Neural progenitor cell (in vitro differentiated cells): Measurements from ENCODE around the gene ARHGAP33. TPM values are rescaled to one million over a fixed set of nuclear protein-coding genes. Genes with fewer than 3 reads are reported as not detected.

Experiments
- DNase-seq: peaks from one replicate; pipeline ENCODE4 v3.0.0-alpha.2; 2016; ENCODE audit warnings: low spot score
- H2AFZ ChIP-seq: fragments of 200-600 bp; sonication (generic); replicated peaks from 2 replicates; pipeline ENCODE4 v1.6.1; 2016; ENCODE audit warnings: antibody characterized with exemption
- H3F3A ChIP-seq: fragments of 200-600 bp; sonication (generic); 2 replicates; pipeline ENCODE4 v1.6.1; 2016; ENCODE audit warnings: antibody characterized with exemption, low read depth
- H3K27ac ChIP-seq: fragments of 200-600 bp; sonication (generic); 2 replicates; pipeline ENCODE4 v1.5.1; 2016; ENCODE audit warnings: mild to moderate bottlenecking
- H3K27me3 ChIP-seq: fragments of 200-600 bp; sonication (generic); 2 replicates; pipeline ENCODE4 v1.6.1; 2016; ENCODE audit warnings: mild to moderate bottlenecking, moderate library complexity
- H3K36me3 ChIP-seq: fragments of 200-600 bp; sonication (generic); 2 replicates; pipeline ENCODE4 v1.5.1; 2016
- H3K4me1 ChIP-seq: fragments of 200-600 bp; sonication (generic); 2 replicates; pipeline ENCODE4 v1.6.1; 2016; ENCODE audit warnings: mixed run types
- H3K4me2 ChIP-seq: fragments of 200-600 bp; sonication (generic); 2 replicates; pipeline ENCODE4 v1.6.1; 2016
- H3K4me3 ChIP-seq: fragments of 200-600 bp; sonication (generic); 2 replicates; pipeline ENCODE4 v1.5.1; 2016
- H3K79me2 ChIP-seq: fragments of 200-600 bp; sonication (generic); 2 replicates; pipeline ENCODE4 v1.6.1; 2016; ENCODE audit warnings: low read depth
- H3K9ac ChIP-seq: fragments of 200-600 bp; sonication (generic); 2 replicates; pipeline ENCODE4 v1.6.1; 2016
- H3K9me3 ChIP-seq: fragments of 200-600 bp; sonication (generic); 2 replicates; pipeline ENCODE4 v1.5.1; 2016; ENCODE audit warnings: low read depth
- H4K20me1 ChIP-seq: fragments of 200-600 bp; sonication (generic); 2 replicates; pipeline ENCODE4 v1.6.1; 2016; ENCODE audit warnings: low read depth
- H3K27ac Mint-ChIP-seq: 3 replicates; pipeline ENCODE4 v1.8.0; 2021; ENCODE audit warnings: mixed read lengths
- H3K27me3 Mint-ChIP-seq: 2 replicates; pipeline ENCODE4 v1.8.0; 2022; ENCODE audit warnings: low read depth, mild to moderate bottlenecking, inconsistent platforms, moderate library complexity, mixed read lengths; ENCODE audit not compliant: insufficient read depth
- H3K36me3 Mint-ChIP-seq: 3 replicates; pipeline ENCODE4 v1.8.0; 2021; ENCODE audit warnings: mixed read lengths
- H3K4me1 Mint-ChIP-seq: 3 replicates; pipeline ENCODE4 v1.8.0; 2021; ENCODE audit warnings: mixed read lengths
- H3K4me3 Mint-ChIP-seq: 3 replicates; pipeline ENCODE4 v1.8.0; 2021; ENCODE audit warnings: mild to moderate bottlenecking, moderate library complexity, mixed read lengths
- H3K9me3 Mint-ChIP-seq: 3 replicates; pipeline ENCODE4 v1.8.0; 2020; ENCODE audit warnings: mixed read lengths
- CTCF ChIP-seq: fragments of 200-600 bp; sonication (generic); IDR thresholded peaks from 2 replicates; pipeline ENCODE4 v1.5.1; 2017; ENCODE audit warnings: antibody characterized with exemption, mild to moderate bottlenecking
- EZH2 ChIP-seq: fragments of 200-600 bp; sonication (generic); IDR thresholded peaks from 2 replicates; pipeline ENCODE4 v1.6.1; 2017; ENCODE audit warnings: antibody characterized with exemption, mild to moderate bottlenecking, moderate library complexity
- EZH2phosphoT487 ChIP-seq: fragments of 200-600 bp; sonication (generic); IDR thresholded peaks from 2 replicates; pipeline ENCODE4 v1.6.1; 2017; ENCODE audit warnings: antibody characterized with exemption
- total RNA-seq: library from RNA; depleted of rRNA; stranded (reverse); fragments of >200 nt; gene quantifications from 2 replicates; pipeline ENCODE4 v1.2.3, GENCODE V29; 2015; ENCODE audit warnings: low replicate concordance

ARHGAP33 gene
- total RNA-seq, 1 donor from 2014 or later = 6.5 TPM

- H3K9me3 Mint-ChIP-seq = no peaks in the 10 kb centered on the region
- Histone ChIP-seq H3K27me3 (no peaks in the 10 kb centered on the region), H4K20me1 (no peaks in the 10 kb centered on the region), H3K9ac (no peak overlapping the region), H3K4me3 (no peak overlapping the region), H3F3A (peaks cover 3% of the 10 kb centered on the region), H2AFZ (no peak overlapping the region), H3K27ac (no peak overlapping the region), H3K9me3 (no peaks in the 10 kb centered on the region), H3K79me2 (no peaks in the 10 kb centered on the region), H3K36me3 (no peaks in the 10 kb centered on the region), H3K4me2 (no peak overlapping the region), H3K4me1 (peaks cover 2% of the 10 kb centered on the region)
- TF ChIP-seq CTCF (no peak), EZH2 (no peak), EZH2phosphoT487 (no peak)
- no peak overlapping the region for H3K4me3 Mint-ChIP-seq
- H3K4me1 Mint-ChIP-seq = peaks cover 5% of the 10 kb centered on the region
- peaks cover 18% of the 10 kb centered on the region for H3K27me3 Mint-ChIP-seq
- H3K36me3 Mint-ChIP-seq = no peaks in the 10 kb centered on the region
- no peak for DNase-seq
- no peak overlapping the region for H3K27ac Mint-ChIP-seq
These were observed 41.5 kb downstream of the ARHGAP33 start for GRCh38 chr19:35816846-35817245.

GRCh38 chr19:35818445-35818844 lies 43.1 kb downstream of the ARHGAP33 start:
- no peak overlapping the region for H3K9ac ChIP-seq
- no peaks in the 10 kb centered on the region for H3K36me3 Mint-ChIP-seq
- H3F3A ChIP-seq = peaks cover 3% of the 10 kb centered on the region
- no peak for TF ChIP-seq CTCF
- no peak for TF ChIP-seq EZH2
- no peak for TF ChIP-seq EZH2phosphoT487
- DNase-seq = no peak
- no peaks in the 10 kb centered on the region for H3K9me3 Mint-ChIP-seq
- no peak overlapping the region for H3K27ac ChIP-seq
- no peak overlapping the region for H2AFZ ChIP-seq
- peaks cover 2% of the 10 kb centered on the region for H3K4me1 ChIP-seq
- no peaks in the 10 kb centered on the region for H3K79me2 ChIP-seq
- H3K27ac Mint-ChIP-seq = no peak overlapping the region
- H3K4me3 Mint-ChIP-seq = no peak overlapping the region
- H3K9me3 ChIP-seq = no peaks in the 10 kb centered on the region
- no peak overlapping the region for H3K4me3 ChIP-seq
- no peaks in the 10 kb centered on the region for H3K36me3 ChIP-seq
- H3K27me3 ChIP-seq = no peaks in the 10 kb centered on the region
- H3K4me2 ChIP-seq = no peak overlapping the region
- H4K20me1 ChIP-seq = no peaks in the 10 kb centered on the region
- peaks cover 19% of the 10 kb centered on the region for H3K27me3 Mint-ChIP-seq
- peaks cover 7% of the 10 kb centered on the region for H3K4me1 Mint-ChIP-seq

DNA sequence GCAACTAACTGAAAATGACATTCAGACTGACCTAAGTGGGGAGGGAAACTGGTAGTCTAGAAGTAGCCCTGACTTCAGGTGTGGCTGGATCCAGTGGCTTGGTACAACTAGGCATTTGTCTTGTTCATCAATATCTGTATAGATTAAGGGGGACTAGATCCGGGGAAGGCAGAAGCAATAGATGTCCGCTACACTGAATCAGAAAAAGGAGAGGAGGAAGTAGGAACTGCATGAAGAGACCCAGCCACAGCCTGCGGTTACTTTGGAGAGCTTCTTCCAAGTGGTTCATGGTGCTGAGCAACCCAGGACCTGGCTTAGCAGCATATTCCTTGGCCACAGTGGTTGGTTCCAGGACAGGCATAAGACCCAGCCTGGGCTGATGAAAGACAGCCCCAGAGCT lies 47.2 kb downstream of the ARHGAP33 start:
- H3K27ac Mint-ChIP-seq = no peak overlapping the region
- Histone ChIP-seq H3F3A (peaks cover 3% of the 10 kb centered on the region), H2AFZ (no peak overlapping the region), H3K4me2 (no peak overlapping the region), H3K27me3 (peaks cover 23% of the 10 kb centered on the region), H3K36me3 (no peaks in the 10 kb centered on the region), H3K79me2 (no peaks in the 10 kb centered on the region), H3K4me3 (no peak overlapping the region), H4K20me1 (no peaks in the 10 kb centered on the region), H3K9ac (no peak overlapping the region), H3K4me1 (peaks cover 2% of the 10 kb centered on the region), H3K9me3 (no peaks in the 10 kb centered on the region), H3K27ac (no peak overlapping the region)
- H3K27me3 Mint-ChIP-seq = peaks cover 15% of the 10 kb centered on the region
- no peak for TF ChIP-seq EZH2phosphoT487
- TF ChIP-seq EZH2 = no peak
- no peak for TF ChIP-seq CTCF
- H3K4me1 Mint-ChIP-seq = peaks cover 7% of the 10 kb centered on the region
- H3K36me3 Mint-ChIP-seq = no peaks in the 10 kb centered on the region
- H3K4me3 Mint-ChIP-seq = no peak overlapping the region
- H3K9me3 Mint-ChIP-seq = no peaks in the 10 kb centered on the region
- DNase-seq = no peak
